ENCODE data around the gene CXCL17.

CXCL17 gene

DNA sequence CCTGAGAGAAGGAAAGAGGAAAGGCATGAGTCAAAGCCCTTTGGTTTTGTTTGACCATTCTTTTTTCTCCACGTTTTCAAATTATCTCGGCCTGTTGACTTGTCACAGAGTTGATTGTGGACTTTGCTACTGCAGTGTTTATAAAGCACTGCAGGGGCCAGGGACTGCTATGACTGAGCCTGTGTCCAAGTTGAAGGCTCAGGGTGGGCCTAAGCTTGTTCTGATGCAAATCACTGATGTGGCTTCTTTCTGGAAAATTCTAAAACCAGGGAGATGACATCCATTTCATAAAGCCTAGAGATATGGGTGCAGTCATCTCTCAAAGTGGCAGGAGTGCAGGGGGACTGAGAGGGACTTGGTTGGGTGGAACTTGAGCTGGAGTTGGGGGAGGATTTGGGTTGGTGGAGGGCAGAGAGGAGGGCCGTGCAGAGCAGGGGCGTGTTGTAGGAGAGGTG lies 1.2 kb upstream of the CXCL17 start:
- TF ChIP-seq GATA3 (IDR thresholded peaks at IDR 0.05; ENCODE audit: low read depth, low read length) = no peak
- TF ChIP-seq GATA2 (IDR thresholded peaks at IDR 0.05; ENCODE audit: low read depth, low read length) = no peak

DNA sequence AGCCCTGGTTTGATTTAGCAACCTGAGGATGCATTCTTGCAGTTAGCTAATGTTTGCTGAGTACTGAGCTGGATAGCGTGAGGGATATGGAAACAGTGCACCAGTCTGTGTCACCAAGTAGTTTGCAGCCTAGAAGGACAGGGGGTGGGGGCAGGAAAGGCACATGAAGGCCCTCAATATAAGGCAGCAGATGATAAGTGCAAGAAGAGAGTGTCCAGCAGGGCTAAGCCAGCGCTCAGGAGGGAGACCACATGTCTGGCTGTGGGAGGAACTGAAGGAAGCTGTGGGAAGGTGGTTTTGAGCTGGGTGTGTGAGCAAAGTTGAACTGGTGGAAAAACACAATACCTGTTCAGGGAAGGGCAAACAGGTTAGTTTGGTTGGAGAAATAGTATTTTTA lies 1.7 kb downstream of the CXCL17 start:
- TF ChIP-seq GATA3 (IDR thresholded peaks at IDR 0.05; ENCODE audit: low read depth, low read length) = no peak
- TF ChIP-seq GATA2 (IDR thresholded peaks at IDR 0.05; ENCODE audit: low read depth, low read length) = no peak

DNA sequence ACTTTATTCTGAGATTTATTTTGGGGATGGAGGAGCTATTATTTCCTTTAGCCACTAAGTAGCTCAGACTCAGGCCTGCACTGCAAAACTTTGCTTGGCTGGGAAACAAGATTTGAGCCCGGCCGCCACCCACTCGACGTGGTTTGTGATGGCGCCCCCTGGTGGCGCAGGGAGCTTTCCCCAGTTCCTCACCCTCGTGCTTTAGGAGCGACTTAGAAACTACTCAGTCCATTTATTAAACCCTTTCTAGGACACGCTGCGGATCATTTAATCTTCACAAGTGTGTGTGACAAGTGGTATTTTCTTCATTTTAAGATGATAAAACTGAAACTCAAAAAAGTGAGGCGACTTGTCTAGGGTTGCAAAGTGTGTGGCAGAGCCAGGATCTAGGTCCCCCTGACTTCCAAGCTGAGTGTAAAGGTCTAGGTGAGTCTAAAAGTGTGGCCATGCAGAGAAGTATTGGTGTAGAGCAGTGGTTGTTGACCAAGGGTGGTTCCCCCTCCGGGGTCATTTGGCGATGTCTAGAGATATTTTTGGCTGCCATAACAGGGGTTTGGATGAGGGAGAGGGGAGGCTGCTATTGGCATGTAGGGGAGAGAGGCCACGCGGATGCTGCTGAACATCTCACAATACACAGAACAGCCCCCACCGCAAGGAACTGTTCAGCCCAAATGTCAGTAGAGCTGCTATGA lies 2.2 kb downstream of the CXCL17 start:
- TF ChIP-seq GATA3 (IDR thresholded peaks at IDR 0.05; ENCODE audit: low read depth, low read length) (no peak), GATA2 (IDR thresholded peaks at IDR 0.05; ENCODE audit: low read depth, low read length) (no peak)

DNA sequence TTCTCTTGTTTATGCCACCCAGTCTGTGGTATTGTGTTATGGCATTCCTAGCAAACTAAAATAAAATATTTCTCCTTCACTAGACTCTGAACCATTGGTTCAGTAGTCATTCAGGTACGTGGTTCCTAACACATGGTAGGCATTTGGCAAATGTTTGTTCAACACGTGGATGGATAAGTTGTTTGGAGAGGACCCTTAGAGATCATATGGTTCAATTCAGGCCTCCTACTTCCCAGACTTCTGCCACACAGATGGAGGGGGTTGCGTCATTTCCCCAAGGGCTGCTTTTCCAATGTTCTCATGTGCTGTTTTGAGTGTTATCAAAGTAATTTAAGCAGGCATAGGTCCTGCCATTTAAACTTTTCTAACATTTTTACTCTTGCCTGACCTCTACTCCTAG lies 6.7 kb downstream of the CXCL17 start:
- TF ChIP-seq GATA3 (IDR thresholded peaks at IDR 0.05; ENCODE audit: low read depth, low read length) (no peak), GATA2 (IDR thresholded peaks at IDR 0.05; ENCODE audit: low read depth, low read length) (no peak)

DNA sequence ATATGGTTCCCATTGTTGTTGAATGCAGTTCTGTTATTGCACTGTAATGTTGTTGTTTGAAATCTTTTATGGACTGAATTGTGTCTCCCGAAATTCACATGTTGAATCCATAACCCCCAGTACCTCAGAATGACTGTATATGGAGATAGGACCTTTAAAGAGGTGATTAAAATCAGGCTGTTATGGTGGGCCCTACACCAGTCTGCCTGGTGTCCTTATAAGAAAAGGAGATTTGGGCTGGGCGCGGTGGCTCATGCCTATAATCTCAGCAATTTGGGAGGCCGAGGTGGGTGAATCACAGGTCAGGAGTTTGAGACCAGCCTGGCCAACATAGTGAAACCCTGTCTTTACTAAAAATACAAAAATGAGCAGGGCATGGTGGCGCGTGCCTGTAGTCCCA lies 7.4 kb downstream of the CXCL17 start:
- TF ChIP-seq GATA2 (IDR thresholded peaks at IDR 0.05; ENCODE audit: low read depth, low read length) (no peak), GATA3 (IDR thresholded peaks at IDR 0.05; ENCODE audit: low read depth, low read length) (no peak)

DNA sequence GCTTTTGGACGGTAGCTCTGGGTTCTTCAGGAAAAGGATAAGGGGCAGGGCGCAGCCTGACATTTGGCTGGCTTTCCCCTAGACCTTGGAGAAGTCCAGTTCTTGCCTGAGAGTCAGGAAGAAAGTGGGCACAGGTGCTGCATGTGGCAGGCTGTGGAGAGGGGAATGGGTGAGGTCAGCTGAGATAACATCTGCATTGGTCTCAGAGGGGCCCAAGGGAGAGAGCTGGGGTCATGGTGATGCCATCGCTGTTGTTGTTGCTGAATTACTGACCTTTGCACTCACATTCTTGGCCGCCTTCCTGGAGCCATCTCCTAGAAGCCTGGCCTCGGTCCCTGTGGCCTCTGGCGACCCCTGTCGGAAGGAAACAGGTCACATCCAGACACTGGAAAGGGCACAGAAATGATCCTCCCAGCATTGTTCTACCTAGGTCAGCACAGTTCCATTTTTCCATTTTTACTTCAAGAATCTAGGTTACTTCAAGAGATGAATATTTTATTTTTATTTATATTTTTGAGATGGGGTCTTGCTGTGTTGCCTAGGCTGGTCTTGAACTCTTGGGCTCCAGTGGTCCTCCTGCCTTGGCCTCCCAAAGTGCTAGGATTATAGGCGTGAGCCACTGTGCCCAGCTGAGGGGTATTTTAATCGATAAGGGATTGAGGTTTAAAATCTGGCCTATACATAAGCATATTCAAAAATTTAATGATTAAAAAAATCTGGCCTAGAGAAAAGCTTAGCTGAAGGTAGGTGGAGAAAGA lies 9.1 kb downstream of the CXCL17 start:
- TF ChIP-seq GATA2 (IDR thresholded peaks at IDR 0.05; ENCODE audit: low read depth, low read length) (no peak), GATA3 (IDR thresholded peaks at IDR 0.05; ENCODE audit: low read depth, low read length) (no peak)

DNA sequence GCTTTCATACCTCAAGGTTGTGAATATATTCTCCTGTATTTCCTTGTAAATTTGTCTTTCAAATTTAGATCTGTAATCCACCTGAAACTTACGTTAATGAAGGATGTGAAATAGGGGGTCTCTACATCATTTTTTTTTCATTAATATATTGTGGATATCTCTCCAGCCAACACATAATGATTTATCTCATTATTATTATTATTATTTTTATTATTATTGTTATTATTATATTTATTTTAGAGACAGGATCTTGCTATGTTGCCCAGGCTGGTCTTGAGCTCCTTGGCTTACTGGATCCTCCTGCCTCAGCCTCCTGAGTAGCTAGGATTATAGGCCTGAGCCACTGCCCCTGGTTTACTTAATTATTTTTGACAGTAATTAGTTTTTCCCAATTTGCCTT lies 11.3 kb downstream of the CXCL17 start:
- TF ChIP-seq GATA2 (IDR thresholded peaks at IDR 0.05; ENCODE audit: low read depth, low read length) (no peak), GATA3 (IDR thresholded peaks at IDR 0.05; ENCODE audit: low read depth, low read length) (no peak)

DNA sequence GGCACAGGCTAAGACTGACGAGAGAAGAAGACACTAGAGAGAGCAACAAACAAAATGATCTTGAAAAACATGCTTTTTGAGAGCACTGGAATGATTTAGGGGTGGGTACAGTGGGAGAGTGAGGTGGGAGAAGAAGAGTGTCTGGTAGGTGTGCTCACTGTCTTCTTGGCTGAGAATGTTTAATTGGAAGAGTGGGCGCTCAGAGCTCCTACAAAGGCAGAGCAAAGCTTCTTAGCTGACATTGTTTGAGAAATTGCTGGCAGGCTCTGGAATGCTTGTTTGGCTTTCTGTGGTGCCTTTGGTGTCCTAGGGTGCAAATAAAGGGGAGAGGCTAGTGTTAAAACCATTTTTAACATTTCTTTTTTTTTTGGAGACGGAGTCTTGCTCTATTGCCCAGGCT lies 14.1 kb downstream of the CXCL17 start:
- TF ChIP-seq GATA3 (IDR thresholded peaks at IDR 0.05; ENCODE audit: low read depth, low read length) (no peak), GATA2 (IDR thresholded peaks at IDR 0.05; ENCODE audit: low read depth, low read length) (no peak)

DNA sequence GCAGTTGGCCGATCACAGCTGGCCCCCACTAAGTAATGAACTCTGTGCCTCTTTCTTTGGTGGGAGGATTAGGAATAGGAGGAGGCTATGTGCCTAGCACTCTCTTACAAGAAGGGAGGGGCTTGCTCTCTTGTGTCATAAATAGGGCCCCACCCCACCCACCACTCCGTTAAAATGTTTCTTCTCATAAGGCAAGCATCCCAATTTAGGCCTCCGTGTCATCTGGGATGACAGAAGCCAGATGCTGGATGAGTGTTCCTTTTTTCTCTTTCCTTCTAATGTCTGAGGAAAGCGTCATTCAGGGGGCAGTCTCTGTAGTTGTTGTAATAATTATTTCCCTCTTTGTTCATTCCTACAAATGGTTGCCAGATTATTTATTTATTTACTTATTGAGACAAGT lies 15.4 kb downstream of the CXCL17 start, which contains the start of gene LIPE:
TSS of gene LIPE (minus strand) at position 76 of the 400 bp plus-strand sequence. CDS start 239 bp downstream, outside the sequence.
- no peak for TF ChIP-seq GATA3 (IDR thresholded peaks at IDR 0.05; ENCODE audit: low read depth, low read length)
- TF ChIP-seq GATA2 (IDR thresholded peaks at IDR 0.05; ENCODE audit: low read depth, low read length) = no peak

DNA sequence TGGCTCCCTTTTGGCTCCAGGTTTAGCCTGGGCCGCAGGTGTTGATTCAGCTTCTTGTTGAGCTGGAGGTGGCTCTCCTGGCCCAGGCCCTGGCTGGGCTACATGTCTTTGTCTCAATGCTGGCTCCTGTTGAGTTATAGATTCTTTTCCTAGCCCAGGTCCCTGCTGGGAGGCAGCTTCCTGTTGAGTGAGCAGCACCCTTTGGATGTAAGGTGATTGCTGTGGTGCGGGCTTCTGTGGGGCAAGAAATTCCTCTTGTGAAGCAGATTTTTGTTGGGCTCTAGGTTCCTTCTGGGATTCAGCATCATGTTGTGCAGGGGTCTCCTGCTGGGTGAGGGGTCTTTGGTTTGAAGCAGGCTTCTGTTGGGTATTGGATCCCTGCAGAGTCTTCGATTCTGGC lies 16.1 kb downstream of the CXCL17 start:
- TF ChIP-seq GATA3 (IDR thresholded peaks at IDR 0.05; ENCODE audit: low read depth, low read length) (no peak), GATA2 (IDR thresholded peaks at IDR 0.05; ENCODE audit: low read depth, low read length) (no peak)

DNA sequence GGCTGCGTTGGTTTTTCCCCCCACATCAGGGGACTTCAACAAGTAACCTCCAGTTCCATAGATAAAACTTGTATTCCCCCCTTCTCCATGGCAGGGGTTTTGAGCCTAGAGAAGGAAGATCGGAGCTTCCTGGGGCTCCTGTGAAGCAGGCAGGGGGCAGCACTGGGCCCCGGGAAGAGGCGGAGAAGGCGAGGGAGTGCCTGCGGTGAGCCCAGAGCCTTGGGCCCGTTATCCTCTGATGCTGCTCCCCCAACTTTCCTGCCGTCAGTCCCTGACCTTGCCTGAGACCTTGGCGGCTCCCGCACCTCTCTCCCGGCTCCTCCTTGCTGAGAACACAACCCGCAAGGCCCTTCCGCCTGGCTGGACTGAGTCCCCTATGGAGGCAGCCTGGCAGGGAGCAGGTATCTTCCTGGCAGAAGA lies 18.0 kb downstream of the CXCL17 start:
- no peak for TF ChIP-seq GATA3 (IDR thresholded peaks at IDR 0.05; ENCODE audit: low read depth, low read length)
- no peak for TF ChIP-seq GATA2 (IDR thresholded peaks at IDR 0.05; ENCODE audit: low read depth, low read length)

DNA sequence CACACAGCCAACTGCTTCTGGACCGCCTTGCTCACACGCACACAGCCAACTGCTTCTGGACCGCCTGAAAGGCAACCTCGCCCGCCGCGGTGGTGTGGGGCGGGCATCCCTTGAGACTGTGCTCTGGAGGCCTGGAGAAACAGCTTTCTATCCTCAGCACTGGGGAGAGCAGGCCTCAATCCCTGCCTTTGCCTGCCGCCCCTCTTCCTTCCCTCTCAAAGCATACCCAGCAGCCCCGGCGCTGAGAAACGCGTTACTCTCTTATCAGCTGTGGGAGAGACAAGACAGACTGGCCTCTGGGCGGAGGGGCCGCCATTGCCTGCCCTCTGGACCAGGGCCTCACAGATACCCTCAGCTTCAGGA lies 18.4 kb downstream of the CXCL17 start:
- no peak for TF ChIP-seq GATA2 (IDR thresholded peaks at IDR 0.05; ENCODE audit: low read depth, low read length)
- no peak for TF ChIP-seq GATA3 (IDR thresholded peaks at IDR 0.05; ENCODE audit: low read depth, low read length)

DNA sequence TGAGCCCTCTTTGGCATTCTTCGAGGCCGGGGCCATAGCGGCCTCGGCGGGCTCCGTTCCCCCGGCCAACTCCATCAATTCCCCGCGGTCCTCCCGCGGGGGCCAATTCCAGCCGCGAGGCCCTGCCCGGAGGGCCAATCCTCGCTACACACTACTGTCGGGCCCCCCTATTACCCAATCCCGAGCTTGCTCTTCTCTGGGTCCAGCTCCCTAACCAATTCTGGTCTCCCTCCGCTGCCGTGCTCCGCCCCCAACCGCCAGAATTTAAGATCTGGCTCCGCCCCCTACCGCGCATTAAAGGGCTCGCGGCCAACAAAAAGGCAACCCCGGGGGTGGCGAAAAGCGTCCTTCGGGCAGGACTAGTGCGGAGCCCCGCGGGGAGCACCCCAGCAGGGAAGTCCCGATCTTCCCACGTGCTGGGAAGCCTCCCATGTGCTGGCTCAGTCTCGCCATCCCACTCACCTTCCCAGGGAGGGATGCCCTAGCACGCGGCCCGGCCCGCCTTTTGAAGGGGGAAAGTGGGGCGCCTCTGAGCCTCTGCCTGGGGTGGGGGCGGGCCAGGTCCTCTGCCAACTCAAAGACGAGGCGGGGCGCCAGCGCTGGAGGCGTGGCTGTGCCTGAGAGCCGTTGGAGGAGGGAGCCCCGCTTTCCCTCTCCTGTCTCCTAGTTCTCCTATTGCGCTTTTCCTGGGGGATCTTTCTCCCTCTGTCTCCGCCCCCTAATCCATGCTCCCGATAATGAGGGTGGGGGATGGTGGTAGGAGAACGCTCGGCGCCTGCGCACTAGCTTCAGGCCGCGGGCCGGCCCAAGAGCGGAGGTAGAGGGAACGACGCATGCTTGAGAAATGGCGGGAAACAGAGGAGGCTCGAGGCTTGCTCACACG lies 19.0 kb downstream of the CXCL17 start:
- TF ChIP-seq GATA3 (IDR thresholded peaks at IDR 0.05; ENCODE audit: low read depth, low read length) (no peak), GATA2 (IDR thresholded peaks at IDR 0.05; ENCODE audit: low read depth, low read length) (no peak)

DNA sequence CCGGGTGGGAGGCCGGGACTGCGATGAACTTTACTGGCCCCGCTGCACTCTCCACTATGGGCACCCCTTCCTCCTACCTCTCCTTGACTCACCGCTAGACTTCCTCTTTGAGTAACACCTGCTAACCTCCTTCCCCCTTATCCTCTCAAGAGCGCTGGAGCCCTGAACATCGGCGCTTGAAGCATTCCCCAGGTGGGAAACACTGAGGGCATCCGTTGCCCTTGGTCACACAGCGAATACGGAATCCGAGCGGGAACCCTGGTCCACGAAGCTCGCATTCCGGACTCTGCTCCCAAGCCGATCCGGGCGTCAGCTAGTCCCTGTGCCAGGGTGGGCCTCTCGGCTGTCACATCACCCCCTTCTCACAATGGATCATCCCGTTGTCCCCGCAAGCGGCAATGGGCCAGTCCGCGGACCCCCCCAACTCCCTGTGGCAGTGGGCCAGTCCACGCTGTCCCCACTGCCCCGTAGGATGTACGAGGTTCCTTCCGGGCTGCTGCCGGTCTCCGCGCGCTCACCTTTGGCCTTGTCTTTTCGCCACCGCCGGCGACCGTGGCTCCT lies 19.8 kb downstream of the CXCL17 start:
- no peak for TF ChIP-seq GATA3 (IDR thresholded peaks at IDR 0.05; ENCODE audit: low read depth, low read length)
- TF ChIP-seq GATA2 (IDR thresholded peaks at IDR 0.05; ENCODE audit: low read depth, low read length) = no peak

All from SH-SY5Y (cell line).